SH-SY5Y (cell line): ENCODE data around the gene CABP1.

ENCODE experiments used
- GATA2 ChIP-seq: IDR thresholded peaks from 2 replicates; pipeline ENCODE4 v1.6.1; 2011; ENCODE audit warnings: mild to moderate bottlenecking, low read depth, low read length
- GATA3 ChIP-seq: IDR thresholded peaks from 2 replicates; pipeline ENCODE4 v1.6.1; 2011; ENCODE audit warnings: low read depth, mild to moderate bottlenecking, low read length, moderate library complexity

Gene CABP1

GRCh38 chr12:120628919-120629318 lies 11.5 kb upstream of the CABP1 start:
- TF ChIP-seq GATA2 (no peak), GATA3 (no peak)

GRCh38 chr12:120630104-120630892 lies 10.1 kb upstream of the CABP1 start:
- peak; percentile 91 for TF ChIP-seq GATA3
- TF ChIP-seq GATA2, result peak; percentile 97

GRCh38 chr12:120631097-120631496 lies 9.3 kb upstream of the CABP1 start:
- TF ChIP-seq GATA3 (no peak), GATA2 (no peak)

DNA sequence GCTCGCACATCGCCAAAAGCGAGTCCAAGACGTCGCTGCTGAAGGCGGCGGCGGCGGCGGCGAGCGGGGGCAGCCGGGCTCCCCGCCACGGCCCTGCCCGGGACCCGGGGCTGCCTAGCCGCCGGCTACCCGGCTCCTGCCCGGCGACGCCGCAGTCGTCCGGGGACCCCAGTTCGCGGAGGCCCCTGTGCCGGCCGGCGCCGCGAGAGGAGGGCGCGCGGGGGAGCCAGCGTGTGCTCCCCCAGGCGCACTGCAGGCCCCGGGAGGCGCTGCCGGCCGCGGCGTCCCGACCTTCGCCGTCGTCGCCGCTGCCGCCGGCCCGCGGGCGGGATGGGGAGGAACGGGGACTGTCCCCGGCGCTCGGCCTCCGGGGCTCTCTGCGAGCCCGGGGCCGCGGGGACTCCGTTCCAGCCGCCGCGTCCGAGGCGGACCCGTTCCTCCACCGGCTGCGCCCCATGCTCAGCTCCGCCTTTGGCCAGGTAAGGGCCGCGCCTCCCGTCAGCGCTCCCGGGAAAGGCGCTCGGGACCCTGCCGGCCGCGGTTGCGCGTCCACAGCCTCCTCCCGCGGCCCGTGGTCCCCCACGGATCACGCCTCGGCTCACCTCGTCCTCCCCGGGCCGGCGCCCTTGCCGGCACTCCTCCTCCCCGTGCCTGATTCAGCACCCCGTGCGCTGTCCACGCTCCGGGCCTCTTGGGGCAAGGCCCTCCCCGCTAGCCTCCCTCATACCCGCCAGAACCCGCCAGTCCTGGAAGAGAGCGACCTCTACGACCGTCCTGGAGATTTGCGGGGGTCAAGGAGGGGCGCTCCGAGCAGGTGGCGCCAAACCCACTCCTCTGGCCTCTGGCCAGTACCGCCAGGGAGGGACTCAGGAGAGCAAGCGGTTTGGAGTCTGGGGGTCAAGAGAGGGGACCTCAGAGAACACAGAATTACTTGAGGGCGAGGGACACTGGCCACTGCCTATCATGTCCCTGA lies 721 bp downstream of the CABP1 start:
- no peak for TF ChIP-seq GATA3
- TF ChIP-seq GATA2, result no peak

GRCh38 chr12:120642121-120642520 lies 1.7 kb downstream of the CABP1 start:
- TF ChIP-seq GATA2, result no peak
- no peak for TF ChIP-seq GATA3

- TF ChIP-seq GATA3 (no peak), GATA2 (no peak)
These were observed 2.4 kb downstream of the CABP1 start for GRCh38 chr12:120642826-120643225.

GRCh38 chr12:120643574-120643973 lies 3.1 kb downstream of the CABP1 start:
- TF ChIP-seq GATA3 (no peak), GATA2 (no peak)

DNA sequence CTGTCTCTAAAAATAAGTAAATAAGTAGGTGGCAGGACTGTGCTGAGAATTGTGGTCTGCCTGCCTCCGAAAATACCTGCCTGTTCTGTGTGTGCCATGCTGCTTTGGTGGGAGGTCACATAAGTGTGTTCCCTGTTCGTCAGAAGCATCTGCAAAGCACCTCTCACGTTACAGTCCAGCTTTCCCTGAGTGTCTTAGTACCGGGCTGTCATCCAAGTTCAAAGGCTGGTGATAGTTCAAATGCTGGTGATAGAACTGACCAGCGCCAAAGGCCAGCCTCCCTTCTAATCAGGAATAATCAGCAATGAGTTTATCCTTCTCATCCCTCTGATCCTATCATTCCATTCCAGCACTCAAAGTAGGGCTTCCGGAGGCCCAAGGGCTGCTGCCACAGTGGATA lies 5.6 kb downstream of the CABP1 start:
- TF ChIP-seq GATA2 (0 out of 2 replicates have a peak, but pooled peaks have one; percentile 8), GATA3 (no peak)

DNA sequence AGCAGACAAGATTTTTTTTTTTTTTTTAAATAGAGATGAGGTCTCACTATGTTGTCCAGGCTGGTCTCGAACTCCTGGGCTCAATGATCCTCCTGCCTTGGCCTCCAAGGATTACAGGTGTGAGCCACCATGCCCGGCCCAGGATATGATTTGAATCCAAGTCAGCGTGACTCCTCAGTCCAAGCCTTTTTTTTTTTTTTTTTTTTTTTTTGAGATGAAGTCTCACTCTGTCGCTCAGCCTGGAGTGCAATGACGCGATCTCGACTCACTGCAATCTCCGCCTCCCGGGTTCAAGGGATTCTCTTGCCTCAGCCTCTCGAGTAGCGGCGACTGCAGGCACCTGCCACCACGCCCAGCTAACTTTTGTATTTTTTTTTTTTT lies 6.9 kb downstream of the CABP1 start:
- no peak for TF ChIP-seq GATA3

- TF ChIP-seq GATA2, result no peak
- no peak for TF ChIP-seq GATA3
These were observed 9.2 kb downstream of the CABP1 start for GRCh38 chr12:120649442-120650232.

DNA sequence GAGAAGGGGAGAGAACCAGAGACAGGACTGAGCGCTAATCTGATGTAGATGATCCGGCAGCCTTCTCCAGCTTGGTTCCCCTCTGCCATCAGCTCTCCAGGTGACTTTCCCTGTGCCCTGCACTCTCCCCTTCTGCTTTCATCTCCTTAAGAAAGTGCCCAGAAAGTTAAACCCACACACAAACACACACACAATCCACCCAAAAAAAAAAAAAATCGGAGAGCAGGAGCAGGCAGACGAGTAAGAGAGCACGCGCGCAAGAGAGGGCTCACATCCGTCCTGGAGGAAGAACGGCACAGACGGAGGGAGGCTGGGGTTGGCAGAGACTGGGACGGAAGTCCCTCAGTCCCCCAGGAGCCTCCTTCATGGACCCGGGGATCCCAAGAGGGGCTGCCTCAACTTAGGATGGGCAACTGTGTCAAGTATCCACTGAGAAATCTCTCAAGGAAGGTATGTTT lies 9.8 kb downstream of the CABP1 start:
- TF ChIP-seq GATA2 (peak; percentile 57), GATA3 (no peak)

DNA sequence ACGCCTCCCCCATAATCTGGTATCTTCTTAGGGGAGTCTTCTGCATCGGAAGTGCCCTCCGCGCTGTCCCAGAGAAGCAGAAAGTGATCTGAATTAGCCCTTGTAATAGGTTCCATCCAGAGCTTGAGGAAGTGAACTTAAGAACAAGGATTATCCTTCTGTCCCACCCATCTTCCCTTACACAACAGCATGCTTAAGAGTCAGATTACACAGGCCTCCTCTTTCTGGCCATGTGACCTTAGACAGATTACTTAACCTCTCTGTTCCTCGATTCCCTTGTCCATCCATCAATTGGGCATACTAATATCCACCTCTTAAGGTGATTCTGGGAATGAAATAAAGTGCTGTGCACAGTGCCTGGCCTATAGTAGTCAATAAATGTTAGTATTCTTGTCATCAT lies 11.4 kb downstream of the CABP1 start:
- no peak for TF ChIP-seq GATA3
- no peak for TF ChIP-seq GATA2

DNA sequence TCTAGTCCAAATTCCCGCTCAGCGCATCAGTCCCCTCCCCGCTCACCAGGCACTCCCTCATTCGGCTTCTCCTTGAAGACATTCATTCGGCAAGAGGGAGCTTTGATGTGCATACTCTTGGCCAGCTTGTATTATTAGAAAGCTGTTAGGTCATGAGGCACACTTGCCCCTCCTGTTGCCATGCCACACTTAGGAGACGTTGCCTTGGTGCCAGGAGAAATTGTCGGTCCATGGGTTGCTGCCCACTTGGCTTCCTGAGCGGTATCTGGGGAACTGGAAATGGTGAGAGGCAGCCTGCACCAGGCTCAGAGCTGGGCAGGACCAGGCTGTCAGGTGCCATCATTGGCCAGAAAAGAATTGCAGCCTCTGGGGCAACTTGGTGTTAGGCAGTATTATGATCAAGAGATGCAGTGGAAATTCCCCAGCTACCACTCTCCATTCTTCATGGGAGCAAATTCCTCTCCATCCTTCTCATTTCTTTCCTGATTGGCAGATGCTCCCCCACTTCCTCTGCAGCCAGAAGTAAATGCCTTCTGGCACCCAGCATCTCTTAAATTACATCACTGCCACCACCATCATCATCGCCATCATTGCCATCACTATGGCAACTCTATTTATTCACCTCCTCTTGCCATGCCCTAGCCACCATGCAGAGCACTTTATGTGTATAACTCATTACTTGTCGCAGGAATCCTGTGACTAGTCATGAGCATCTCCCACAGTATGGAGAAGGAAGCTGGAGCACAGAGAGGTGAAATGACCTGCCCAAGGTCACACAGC lies 12.4 kb downstream of the CABP1 start:
- TF ChIP-seq GATA2 (no peak), GATA3 (no peak)

DNA sequence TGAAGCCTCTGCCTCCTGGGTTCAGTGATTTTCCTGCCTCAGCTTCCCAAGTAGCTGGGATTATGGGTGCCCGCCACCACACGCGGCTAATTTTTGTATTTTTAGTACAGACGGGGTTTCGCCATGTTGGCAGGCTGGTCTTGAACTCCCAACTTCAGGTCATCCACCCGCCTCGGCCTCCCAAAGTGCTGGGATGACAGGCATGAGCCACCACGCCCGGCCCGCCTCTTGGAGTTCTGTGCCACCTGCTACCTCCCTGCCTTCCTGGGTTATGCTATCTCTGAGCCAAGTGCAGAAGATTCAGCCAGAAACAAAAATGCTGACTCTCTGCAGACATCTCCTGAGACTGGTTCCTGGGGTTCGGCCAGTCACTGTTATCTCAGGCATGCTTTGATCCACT lies 13.2 kb downstream of the CABP1 start:
- TF ChIP-seq GATA3, result no peak
- TF ChIP-seq GATA2, result no peak
